ENCODE data around the gene SLC35F3.

DNA sequence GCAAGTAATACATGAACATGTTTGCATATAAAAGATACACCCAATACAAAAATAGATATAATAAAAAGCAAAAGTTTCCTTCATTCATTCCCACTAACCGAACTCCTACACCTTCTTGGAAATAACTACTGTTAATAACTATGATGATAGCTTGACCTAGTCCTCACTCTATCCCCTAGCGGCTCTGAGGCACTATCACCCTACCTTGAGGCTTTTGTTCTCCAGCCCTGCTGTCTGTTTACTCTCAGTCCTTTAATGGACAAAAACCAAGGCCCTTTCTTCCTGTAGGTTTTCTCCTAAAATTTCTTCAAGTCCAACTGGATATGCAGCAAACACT lies 186.6 kb downstream of the SLC35F3 start:
- TF ChIP-seq, protein P1, sequence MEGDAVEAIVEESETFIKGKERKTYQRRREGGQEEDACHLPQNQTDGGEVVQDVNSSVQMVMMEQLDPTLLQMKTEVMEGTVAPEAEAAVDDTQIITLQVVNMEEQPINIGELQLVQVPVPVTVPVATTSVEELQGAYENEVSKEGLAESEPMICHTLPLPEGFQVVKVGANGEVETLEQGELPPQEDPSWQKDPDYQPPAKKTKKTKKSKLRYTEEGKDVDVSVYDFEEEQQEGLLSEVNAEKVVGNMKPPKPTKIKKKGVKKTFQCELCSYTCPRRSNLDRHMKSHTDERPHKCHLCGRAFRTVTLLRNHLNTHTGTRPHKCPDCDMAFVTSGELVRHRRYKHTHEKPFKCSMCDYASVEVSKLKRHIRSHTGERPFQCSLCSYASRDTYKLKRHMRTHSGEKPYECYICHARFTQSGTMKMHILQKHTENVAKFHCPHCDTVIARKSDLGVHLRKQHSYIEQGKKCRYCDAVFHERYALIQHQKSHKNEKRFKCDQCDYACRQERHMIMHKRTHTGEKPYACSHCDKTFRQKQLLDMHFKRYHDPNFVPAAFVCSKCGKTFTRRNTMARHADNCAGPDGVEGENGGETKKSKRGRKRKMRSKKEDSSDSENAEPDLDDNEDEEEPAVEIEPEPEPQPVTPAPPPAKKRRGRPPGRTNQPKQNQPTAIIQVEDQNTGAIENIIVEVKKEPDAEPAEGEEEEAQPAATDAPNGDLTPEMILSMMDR (conservative IDR thresholded peaks at IDR 0.05; ENCODE audit: low read depth in 2 of 2), result no peak
- no peak for TF ChIP-seq POLR2AphosphoS5 (IDR thresholded peaks at IDR 0.05; ENCODE audit: low read depth)
- no peak for TF ChIP-seq STAT1 (IDR thresholded peaks at IDR 0.05; ENCODE audit: unreplicated experiment)
- no peak for TF ChIP-seq EZH2 (IDR thresholded peaks at IDR 0.05; ENCODE audit: low read depth, unreplicated experiment)
- TF ChIP-seq, protein P2, sequence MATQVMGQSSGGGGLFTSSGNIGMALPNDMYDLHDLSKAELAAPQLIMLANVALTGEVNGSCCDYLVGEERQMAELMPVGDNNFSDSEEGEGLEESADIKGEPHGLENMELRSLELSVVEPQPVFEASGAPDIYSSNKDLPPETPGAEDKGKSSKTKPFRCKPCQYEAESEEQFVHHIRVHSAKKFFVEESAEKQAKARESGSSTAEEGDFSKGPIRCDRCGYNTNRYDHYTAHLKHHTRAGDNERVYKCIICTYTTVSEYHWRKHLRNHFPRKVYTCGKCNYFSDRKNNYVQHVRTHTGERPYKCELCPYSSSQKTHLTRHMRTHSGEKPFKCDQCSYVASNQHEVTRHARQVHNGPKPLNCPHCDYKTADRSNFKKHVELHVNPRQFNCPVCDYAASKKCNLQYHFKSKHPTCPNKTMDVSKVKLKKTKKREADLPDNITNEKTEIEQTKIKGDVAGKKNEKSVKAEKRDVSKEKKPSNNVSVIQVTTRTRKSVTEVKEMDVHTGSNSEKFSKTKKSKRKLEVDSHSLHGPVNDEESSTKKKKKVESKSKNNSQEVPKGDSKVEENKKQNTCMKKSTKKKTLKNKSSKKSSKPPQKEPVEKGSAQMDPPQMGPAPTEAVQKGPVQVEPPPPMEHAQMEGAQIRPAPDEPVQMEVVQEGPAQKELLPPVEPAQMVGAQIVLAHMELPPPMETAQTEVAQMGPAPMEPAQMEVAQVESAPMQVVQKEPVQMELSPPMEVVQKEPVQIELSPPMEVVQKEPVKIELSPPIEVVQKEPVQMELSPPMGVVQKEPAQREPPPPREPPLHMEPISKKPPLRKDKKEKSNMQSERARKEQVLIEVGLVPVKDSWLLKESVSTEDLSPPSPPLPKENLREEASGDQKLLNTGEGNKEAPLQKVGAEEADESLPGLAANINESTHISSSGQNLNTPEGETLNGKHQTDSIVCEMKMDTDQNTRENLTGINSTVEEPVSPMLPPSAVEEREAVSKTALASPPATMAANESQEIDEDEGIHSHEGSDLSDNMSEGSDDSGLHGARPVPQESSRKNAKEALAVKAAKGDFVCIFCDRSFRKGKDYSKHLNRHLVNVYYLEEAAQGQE (IDR thresholded peaks at IDR 0.05; ENCODE audit: unreplicated experiment), result no peak
- no peak for TF ChIP-seq EZH2phosphoT487 (IDR thresholded peaks at IDR 0.05; ENCODE audit: unreplicated experiment)
- no peak for TF ChIP-seq CREB1 (CRISPR knock-in tag; IDR thresholded peaks at IDR 0.05; ENCODE audit: low read depth)
